Gastrocnemius medialis (tissue), 4 donors: ENCODE results near the gene PLB1.

Experiments
- POLR2A ChIP-seq, 2 donors: fragments of 450-650 bp; IDR thresholded peaks; one replicate each; pipeline ENCODE4 v1.6.1; 2017; ENCODE audit warnings: antibody characterized with exemption in 2 of 2, mild to moderate bottlenecking in 2 of 2, moderate library complexity in 2 of 2
- TF ChIP-seq, protein P1 (sequence below), 5 experiments: fragments of 450-650 bp in 3 of 5; fragments of 200-600 bp in 2 of 5; sonication (generic) in 2 of 5; IDR thresholded peaks in 4 of 5; conservative IDR thresholded peaks in 1 of 5; 1 replicate in 4 of 5; 2 replicates in 1 of 5; pipeline ENCODE4 v1.5.1; 2016 to 2019; ENCODE audit warnings: antibody characterized with exemption in 5 of 5, mild to moderate bottlenecking in 3 of 5, moderate library complexity in 3 of 5

DNA sequence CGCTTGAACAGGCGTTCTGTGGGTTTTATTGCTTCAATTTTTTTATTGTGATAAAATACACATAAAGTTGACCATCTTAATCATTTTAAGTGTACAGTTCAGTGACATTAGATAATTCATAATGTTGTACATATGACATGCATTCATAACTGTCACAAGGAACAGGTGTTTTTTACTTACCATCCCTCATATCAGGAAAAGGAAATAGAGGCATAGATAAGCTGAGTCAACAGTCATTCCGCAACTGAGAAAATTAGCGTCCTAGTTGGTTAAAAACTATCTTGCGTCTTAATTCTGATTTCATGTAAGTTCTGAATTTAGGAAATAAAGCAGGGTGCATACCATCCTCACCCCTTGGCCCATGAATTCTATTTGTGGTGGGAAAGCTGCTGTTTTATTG is 36.5 kb downstream of the PLB1 start:
- TF ChIP-seq, protein P1, sequence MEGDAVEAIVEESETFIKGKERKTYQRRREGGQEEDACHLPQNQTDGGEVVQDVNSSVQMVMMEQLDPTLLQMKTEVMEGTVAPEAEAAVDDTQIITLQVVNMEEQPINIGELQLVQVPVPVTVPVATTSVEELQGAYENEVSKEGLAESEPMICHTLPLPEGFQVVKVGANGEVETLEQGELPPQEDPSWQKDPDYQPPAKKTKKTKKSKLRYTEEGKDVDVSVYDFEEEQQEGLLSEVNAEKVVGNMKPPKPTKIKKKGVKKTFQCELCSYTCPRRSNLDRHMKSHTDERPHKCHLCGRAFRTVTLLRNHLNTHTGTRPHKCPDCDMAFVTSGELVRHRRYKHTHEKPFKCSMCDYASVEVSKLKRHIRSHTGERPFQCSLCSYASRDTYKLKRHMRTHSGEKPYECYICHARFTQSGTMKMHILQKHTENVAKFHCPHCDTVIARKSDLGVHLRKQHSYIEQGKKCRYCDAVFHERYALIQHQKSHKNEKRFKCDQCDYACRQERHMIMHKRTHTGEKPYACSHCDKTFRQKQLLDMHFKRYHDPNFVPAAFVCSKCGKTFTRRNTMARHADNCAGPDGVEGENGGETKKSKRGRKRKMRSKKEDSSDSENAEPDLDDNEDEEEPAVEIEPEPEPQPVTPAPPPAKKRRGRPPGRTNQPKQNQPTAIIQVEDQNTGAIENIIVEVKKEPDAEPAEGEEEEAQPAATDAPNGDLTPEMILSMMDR (IDR thresholded peaks at IDR 0.05 in 4 of 5, conservative IDR thresholded peaks at IDR 0.05 in 1 of 5), result no peak
- TF ChIP-seq POLR2A (IDR thresholded peaks at IDR 0.05), result no peak
